DMS 273 treated with DMSO at 0.1 percent for 48 hours (cell line): ENCODE data around the gene TRABD2B.

Experiments used
- DNase-seq: peaks from one replicate; lab custom pipeline; 2025; lab: John Stamatoyannopoulos, UW

Gene TRABD2B

GRCh38 chr1:47997289-47998200 lies at the start of gene TRABD2B:
Gene TRABD2B (minus strand): TSS chr1:47997385.
- no peak for DNase-seq

- DNase-seq, result no peak
These were observed 47.1 kb upstream of the TRABD2B start for GRCh38 chr1:48044311-48044710.

GRCh38 chr1:48043622-48044021 lies 46.4 kb upstream of the TRABD2B start:
- DNase-seq, result no peak

GRCh38 chr1:48040154-48040553 lies 43.0 kb upstream of the TRABD2B start:
- DNase-seq, result no peak

GRCh38 chr1:48039088-48040054 lies 42.2 kb upstream of the TRABD2B start:
- DNase-seq, result no peak

GRCh38 chr1:48038270-48038767 lies 41.1 kb upstream of the TRABD2B start:
- no peak for DNase-seq

- DNase-seq, result no peak
These were observed 39.6 kb upstream of the TRABD2B start for GRCh38 chr1:48036710-48037355.

GRCh38 chr1:48035371-48036141 lies 38.4 kb upstream of the TRABD2B start:
- no peak for DNase-seq

GRCh38 chr1:48033495-48034045 lies 36.4 kb upstream of the TRABD2B start:
- no peak for DNase-seq

- DNase-seq, result no peak
These were observed 34.5 kb upstream of the TRABD2B start for GRCh38 chr1:48031676-48032075.

- no peak for DNase-seq
These were observed 33.6 kb upstream of the TRABD2B start for GRCh38 chr1:48030696-48031365.

GRCh38 chr1:48030211-48030610 lies 33.0 kb upstream of the TRABD2B start:
- DNase-seq, result no peak

- DNase-seq, result no peak
These were observed 31.3 kb upstream of the TRABD2B start for GRCh38 chr1:48028218-48029069.

GRCh38 chr1:48027533-48027835 lies 30.3 kb upstream of the TRABD2B start:
- no peak for DNase-seq

- DNase-seq, result no peak
These were observed 29.7 kb upstream of the TRABD2B start for GRCh38 chr1:48026701-48027532.

- no peak for DNase-seq
These were observed 29.1 kb upstream of the TRABD2B start for GRCh38 chr1:48026275-48026674.

GRCh38 chr1:48025076-48025475 lies 27.9 kb upstream of the TRABD2B start:
- no peak for DNase-seq

- no peak for DNase-seq
These were observed 26.3 kb upstream of the TRABD2B start for GRCh38 chr1:48023488-48023887.

- no peak for DNase-seq
These were observed 25.1 kb upstream of the TRABD2B start for GRCh38 chr1:48022306-48022705.
